Measurements from ENCODE around the gene PLK3.
"Not testable (repeated sequence)": the region's sequence is repeated elsewhere in the genome, so short reads cannot be mapped to it uniquely, and the experiment has no call there.

DNA sequence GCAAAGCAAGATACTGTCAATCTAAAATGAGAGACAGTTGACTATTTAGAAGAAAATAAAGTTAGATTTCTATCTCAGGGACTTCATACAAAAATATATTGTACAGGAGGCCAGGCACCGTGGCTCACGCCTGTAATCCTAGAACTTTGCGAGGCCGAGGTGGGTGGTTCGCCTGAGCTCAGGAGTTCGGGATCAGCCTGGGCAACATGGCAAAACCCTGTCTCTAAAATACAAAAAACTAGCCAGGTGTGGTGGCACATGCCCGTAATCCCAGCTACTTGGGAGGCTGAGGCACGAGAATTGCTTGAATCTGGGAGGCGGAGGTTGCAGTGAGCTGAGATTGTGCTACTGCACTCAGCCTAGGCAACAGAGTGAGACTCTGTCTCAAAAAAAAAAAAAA lies 15.7 kb downstream of the PLK3 start:
- TF ChIP-seq CTCF, POLR2A (IDR thresholded peaks at IDR 0.05): not testable (repeated sequence)

Data from right lobe of liver (tissue), 4 donors.